22Rv1 (cell line): Measurements from ENCODE around the gene GSTT2.
"Not testable (repeated sequence)": the region's sequence is repeated elsewhere in the genome, so short reads cannot be mapped to it uniquely, and the experiment has no call there.

Experiments
- ZFX ChIP-seq: fragments of 450-650 bp; IDR thresholded peaks from 2 replicates; pipeline ENCODE4 v1.6.1; 2017; ENCODE audit warnings: antibody characterized with exemption, borderline replicate concordance
- TF ChIP-seq, protein P1 (sequence below): fragments of 450-650 bp; IDR thresholded peaks from 2 replicates; pipeline ENCODE4 v1.5.1; 2017; ENCODE audit warnings: mild to moderate bottlenecking

DNA sequence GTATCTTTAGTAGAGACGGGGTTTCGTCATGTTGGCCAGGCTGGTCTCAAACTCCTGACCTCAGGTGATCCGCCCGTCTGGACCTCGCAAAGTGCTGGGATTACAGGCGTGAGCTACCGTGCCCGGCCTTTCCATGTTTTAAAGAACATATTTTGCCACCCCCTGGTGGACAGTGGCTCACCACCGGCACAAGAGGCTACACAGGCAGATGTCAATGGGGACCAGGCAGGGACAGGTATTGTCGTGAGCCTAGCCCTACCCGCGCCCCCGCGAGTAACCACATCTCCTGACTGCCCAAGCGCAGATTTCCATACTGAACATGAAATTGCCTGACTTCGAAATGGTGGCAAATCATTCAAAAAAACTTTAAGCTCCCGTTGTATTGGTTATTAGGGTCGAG, 13.8 kb upstream of the GSTT2 start:
- TF ChIP-seq, protein P1, sequence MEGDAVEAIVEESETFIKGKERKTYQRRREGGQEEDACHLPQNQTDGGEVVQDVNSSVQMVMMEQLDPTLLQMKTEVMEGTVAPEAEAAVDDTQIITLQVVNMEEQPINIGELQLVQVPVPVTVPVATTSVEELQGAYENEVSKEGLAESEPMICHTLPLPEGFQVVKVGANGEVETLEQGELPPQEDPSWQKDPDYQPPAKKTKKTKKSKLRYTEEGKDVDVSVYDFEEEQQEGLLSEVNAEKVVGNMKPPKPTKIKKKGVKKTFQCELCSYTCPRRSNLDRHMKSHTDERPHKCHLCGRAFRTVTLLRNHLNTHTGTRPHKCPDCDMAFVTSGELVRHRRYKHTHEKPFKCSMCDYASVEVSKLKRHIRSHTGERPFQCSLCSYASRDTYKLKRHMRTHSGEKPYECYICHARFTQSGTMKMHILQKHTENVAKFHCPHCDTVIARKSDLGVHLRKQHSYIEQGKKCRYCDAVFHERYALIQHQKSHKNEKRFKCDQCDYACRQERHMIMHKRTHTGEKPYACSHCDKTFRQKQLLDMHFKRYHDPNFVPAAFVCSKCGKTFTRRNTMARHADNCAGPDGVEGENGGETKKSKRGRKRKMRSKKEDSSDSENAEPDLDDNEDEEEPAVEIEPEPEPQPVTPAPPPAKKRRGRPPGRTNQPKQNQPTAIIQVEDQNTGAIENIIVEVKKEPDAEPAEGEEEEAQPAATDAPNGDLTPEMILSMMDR: not testable (repeated sequence)
- not testable (repeated sequence) for TF ChIP-seq ZFX
